ENCODE results near the gene MR1. TPM values are rescaled to one million over a fixed set of nuclear protein-coding genes. Genes with fewer than 3 reads are reported as not detected.
A peak's percentile ranks its signal among the peaks of the same experiment; 100 is the strongest.

MR1 gene
- total and polyA plus RNA-seq, 9 of the 15 experiments (the other 6 are each of a cell fraction or from before 2014, with no cell fraction given): 9.7 to 21.7 (median 15.6) TPM

- ChIA-PET POLR2A (interaction anchor here (0.6 to 1.0 kb wide), 2 partner anchors 22 to 158 kb away, joined by 3 read pairs; no protein-coding TSS in a partner anchor), CTCF (ENCODE audit: low intra/inter-chr PET ratio) (no interaction called here)
- no peak overlapping the region for H3K4me2 ChIP-seq (ENCODE audit: insufficient read depth, low read length)
- no peak overlapping the region for H3K27ac ChIP-seq (ENCODE audit: extremely low read depth, low read depth, low read length)
- DNase-seq (ENCODE audit: extremely low read depth in 1 of 4, low spot score in 3 of 4) (no peak), FAIRE-seq (no peak), ATAC-seq (no peak)
- intact Hi-C loops (cut with micrococcal nuclease) (no loop called here), in situ Hi-C loops (cut with MboI) (no loop called here)
- H4K20me1 ChIP-seq (replicated peaks; ENCODE audit: control insufficient read depth, insufficient read depth, low read length): no peaks in the 10 kb centered on the region
- no peak overlapping the region for H2AFZ ChIP-seq (ENCODE audit: low read depth, low read length)
- H3K9me1 ChIP-seq (ENCODE audit: control insufficient read depth, insufficient read depth, low read length): no peaks in the 10 kb centered on the region
- peaks cover 6% of the 10 kb centered on the region; the same call in 1 of the 3 replicates for H3K36me3 ChIP-seq (ENCODE audit: control insufficient read depth, insufficient read depth, low read length)
- no peaks in the 10 kb centered on the region for H3K27me3 ChIP-seq (ENCODE audit: control insufficient read depth in 2 of 2, insufficient read depth in 2 of 2, low read length in 2 of 2)
- H3K9me3 ChIP-seq (replicated peaks; ENCODE audit: control insufficient read depth, insufficient read depth, low read depth, low read length): no peaks in the 10 kb centered on the region
- 61% methylated on average over 3 of the region's 3 CpGs for WGBS (ENCODE audit: insufficient coverage, low coverage, missing lambda C conversion rate)
- 0 out of 3 replicates have a peak, but pooled peaks cover 4% of the 10 kb centered on the region for H3K79me2 ChIP-seq (ENCODE audit: control insufficient read depth, insufficient read depth, low read length)
- peaks cover 0 to 30% of the 10 kb centered on the region in 2 experiments; a peak in 4 of 5 replicates for H3K4me1 ChIP-seq (replicated peaks in 1 of 2; ENCODE audit: control insufficient read depth in 2 of 2, insufficient read depth in 2 of 2, low read length in 2 of 2)
- no peak overlapping the region for H3K9ac ChIP-seq (ENCODE audit: insufficient read depth in 1 of 2, low read depth in 2 of 2, low read length in 2 of 2)
- BruUV-seq (replicated peaks): no TSS peak
- no peak overlapping the region for H3K4me3 ChIP-seq
- TF ChIP-seq TSC22D4 (tag; IDR thresholded peaks at IDR 0.05): no peak
- TF ChIP-seq, protein P1, sequence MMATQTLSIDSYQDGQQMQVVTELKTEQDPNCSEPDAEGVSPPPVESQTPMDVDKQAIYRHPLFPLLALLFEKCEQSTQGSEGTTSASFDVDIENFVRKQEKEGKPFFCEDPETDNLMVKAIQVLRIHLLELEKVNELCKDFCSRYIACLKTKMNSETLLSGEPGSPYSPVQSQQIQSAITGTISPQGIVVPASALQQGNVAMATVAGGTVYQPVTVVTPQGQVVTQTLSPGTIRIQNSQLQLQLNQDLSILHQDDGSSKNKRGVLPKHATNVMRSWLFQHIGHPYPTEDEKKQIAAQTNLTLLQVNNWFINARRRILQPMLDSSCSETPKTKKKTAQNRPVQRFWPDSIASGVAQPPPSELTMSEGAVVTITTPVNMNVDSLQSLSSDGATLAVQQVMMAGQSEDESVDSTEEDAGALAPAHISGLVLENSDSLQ (IDR thresholded peaks at IDR 0.05): peak; percentile 52; the same call in 1 of the 2 replicates
Observed at GRCh38 chr1:181040284-181040865, 6.6 kb downstream of the MR1 start.
